Activated CD8-positive, alpha-beta memory T cell treated with anti-CD3 and anti-CD28 coated beads, Interleukin-2, amount 50 U/mL, for 1 hour (primary cell): ENCODE measurements around the gene MED13L.

Experiments
- DNase-seq: peaks from one replicate; pipeline ENCODE4 v3.0.0-alpha.2; 2020; ENCODE audit errors: extremely low read depth

Gene MED13L

GRCh38 chr12:116276652-116277466 is 634 bp downstream of the MED13L start:
- peak; percentile 30 for DNase-seq

GRCh38 chr12:116274551-116275375 is 2.7 kb downstream of the MED13L start:
- no peak for DNase-seq

GRCh38 chr12:116273813-116274550 is 3.5 kb downstream of the MED13L start:
- DNase-seq, result no peak

- no peak for DNase-seq
Measured at GRCh38 chr12:116267948-116268347, 9.5 kb downstream of the MED13L start.

DNA sequence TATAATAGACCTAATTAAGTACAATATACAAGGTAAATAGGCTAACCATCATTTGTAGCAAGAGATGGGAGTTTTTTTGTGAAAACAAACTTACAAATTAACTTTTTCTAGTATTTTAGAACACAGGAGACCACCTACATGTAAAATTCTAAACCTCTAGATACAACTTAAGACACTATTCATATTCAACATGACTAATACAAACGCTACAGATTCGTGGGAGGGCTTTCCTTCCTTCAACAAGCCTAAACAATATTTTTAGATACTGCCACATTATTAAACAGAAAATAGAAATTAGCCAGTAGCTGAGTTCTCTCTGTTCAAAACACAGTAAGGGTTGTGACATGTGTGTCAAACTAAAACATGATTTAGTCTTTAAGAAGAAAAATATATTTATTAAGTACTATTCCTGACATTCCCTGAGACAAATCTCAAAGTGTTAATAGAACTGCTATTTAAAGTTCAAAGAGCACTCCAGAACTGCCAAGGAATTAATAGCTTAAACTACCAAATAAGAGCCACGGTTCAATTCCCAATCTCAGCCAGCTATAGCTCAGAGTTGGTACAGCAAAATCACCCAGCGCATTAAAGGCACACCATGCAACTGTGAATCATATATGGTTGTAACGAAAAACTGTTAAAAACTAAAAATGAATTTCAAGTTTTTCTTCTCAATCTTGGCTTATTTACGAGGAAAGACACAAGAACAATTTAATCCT is 10.7 kb downstream of the MED13L start:
- DNase-seq, result no peak

DNA sequence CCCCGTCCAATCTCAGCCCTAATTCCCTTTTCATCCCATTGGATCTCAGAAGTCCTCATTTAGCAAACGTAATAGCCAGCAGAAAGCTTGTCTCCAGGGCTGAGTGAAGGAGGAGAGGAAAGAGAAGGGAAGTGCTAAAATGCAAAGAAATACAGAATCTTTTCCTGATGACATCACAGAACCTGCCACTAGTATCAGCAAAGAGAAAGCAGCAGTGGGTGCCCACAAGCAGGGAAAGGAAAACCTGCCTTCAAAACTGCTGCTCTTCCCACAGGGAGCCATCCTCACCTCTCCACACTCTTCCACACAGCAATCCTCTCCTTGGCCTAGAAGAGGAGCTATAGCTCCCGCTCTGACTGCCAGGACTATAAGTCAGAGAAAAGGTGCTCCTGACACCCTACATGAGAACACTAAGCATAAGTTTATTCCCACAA is 11.3 kb downstream of the MED13L start:
- DNase-seq, result no peak

GRCh38 chr12:116265351-116266147 is 11.9 kb downstream of the MED13L start:
- no peak for DNase-seq

GRCh38 chr12:116264525-116265070 is 12.9 kb downstream of the MED13L start:
- DNase-seq, result no peak

- DNase-seq, result no peak
Measured at GRCh38 chr12:116263844-116264243, 13.6 kb downstream of the MED13L start.

GRCh38 chr12:116263431-116263830 is 14.1 kb downstream of the MED13L start:
- DNase-seq, result no peak

- no peak for DNase-seq
Measured at GRCh38 chr12:116262741-116263140, 14.8 kb downstream of the MED13L start.

DNA sequence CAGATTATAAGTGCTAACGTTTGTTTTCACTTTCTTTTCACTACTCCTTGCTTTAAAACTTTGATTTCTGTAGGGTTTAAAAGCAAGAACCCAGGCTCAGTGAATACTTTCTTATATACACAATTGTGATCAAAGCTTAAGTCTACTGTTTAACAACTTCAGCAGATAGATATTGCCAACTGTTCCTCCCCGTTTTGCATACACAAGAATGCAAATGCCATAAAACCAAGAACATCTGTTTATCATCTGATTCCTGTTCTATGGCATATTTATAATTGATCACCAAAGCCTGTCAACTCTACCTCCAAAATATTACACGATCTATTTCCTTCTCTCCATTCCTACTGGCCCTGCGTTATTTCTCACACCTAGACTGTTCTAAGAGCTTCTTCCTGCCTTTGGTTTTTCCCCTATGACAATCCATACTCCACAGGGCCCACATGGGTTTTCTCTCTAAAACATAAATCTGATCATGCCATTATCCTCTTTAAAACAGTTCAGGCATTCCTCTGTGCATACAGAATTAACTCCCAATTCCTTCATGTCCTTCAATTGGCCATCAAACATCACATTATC is 15.9 kb downstream of the MED13L start:
- no peak for DNase-seq

DNA sequence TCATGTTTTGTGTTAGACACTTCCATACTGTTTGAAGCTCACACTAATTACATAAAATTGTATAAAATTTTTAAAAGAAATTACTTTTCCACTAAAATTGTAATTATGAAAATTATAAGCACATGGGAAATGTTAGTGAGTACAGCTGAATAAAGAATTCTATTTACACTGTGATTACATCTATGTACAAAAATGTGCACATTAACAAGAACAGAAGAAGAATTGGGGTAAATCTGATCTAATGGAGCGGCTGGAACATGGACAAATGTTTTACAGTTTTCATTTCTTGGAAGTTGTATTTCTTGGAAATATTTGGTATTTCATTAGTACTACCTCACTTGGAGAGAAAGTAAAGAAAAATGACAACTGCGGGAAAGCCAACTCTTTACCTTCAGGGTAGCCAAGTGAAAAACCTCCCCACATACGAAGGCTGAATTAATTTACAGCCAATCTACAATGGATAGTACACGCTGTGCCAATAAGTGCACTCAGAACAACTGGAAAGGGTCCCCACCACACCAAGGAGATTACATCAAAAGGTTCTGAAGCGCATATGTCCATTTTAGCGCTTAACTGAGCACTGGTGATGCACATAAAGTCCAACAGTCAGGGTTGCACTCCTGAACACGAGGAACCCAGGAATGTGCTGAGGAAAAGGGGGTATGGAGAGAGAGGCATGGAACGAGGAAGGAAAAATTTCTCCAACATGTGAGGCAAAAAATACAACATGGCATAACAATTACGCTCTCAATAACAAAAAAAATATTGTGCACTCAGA is 17.5 kb downstream of the MED13L start:
- no peak for DNase-seq

GRCh38 chr12:116257826-116258225 is 19.7 kb downstream of the MED13L start:
- DNase-seq, result no peak

GRCh38 chr12:116257215-116257614 is 20.3 kb downstream of the MED13L start:
- DNase-seq, result no peak

- no peak for DNase-seq
Measured at GRCh38 chr12:116249938-116250337, 27.6 kb downstream of the MED13L start.

DNA sequence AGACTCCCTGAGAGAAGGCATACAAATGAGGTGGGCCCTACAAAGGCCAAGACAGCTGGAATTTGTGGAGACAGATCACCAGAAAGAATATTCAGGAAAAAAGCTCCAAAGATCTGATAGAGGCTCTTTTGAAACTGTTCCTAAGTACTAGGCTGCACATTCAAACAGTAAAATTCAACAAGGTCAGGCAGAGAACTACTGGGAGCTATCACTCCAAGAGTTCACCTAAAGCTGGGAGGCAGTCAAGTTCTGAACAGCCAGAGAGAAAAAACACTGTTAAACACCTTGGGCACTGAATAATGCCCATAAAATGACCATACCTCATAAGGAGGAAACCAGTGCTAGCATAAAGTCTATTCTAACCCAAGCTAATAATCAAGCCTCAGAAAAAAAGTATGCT is 28.6 kb downstream of the MED13L start:
- DNase-seq, result no peak

GRCh38 chr12:116248433-116248832 is 29.1 kb downstream of the MED13L start:
- no peak for DNase-seq

DNA sequence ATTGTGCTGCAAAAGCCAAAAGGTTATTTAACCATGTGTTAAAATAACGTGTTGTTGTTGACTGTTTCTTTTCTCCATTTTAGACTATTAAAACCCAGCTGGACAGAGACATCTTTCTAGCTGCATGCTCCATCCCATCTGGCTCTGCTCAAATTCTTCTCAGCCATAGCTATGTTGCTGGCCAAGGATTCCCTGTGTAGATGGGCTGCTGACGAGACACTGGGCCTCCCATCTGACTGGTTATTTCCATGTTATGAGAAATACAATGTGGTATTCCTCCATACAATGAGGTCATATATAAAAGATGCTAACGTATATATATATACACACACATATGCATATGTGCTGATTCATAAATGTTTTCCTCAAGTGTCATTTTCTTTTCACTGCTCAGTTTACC is 30.1 kb downstream of the MED13L start:
- no peak for DNase-seq
